SU-DHL-6 (cell line): ENCODE results near the gene ATP10A.

ENCODE experiments used
- H2AFZ ChIP-seq: fragments of 200-600 bp; sonication (generic); 2 replicates; pipeline ENCODE4 v1.6.1; 2014; ENCODE audit warnings: low read depth, mild to moderate bottlenecking, moderate library complexity, mixed read lengths, antibody characterized with exemption, low read length; ENCODE audit not compliant: severe bottlenecking
- H3F3A ChIP-seq: fragments of 200-600 bp; shearing (Covaris generic); 2 replicates; pipeline ENCODE4 v1.6.0; 2016; ENCODE audit warnings: antibody characterized with exemption, mild to moderate bottlenecking; ENCODE audit not compliant: insufficient read depth
- H3K27ac ChIP-seq: fragments of 200-600 bp; sonication (generic); 2 replicates; pipeline ENCODE4 v1.5.1; 2016; ENCODE audit warnings: low read depth, mild to moderate bottlenecking, low read length, moderate library complexity, mixed read lengths
- H3K27me3 ChIP-seq: fragments of 200-600 bp; sonication (generic), shearing (Covaris generic); 2 replicates; pipeline ENCODE4 v1.6.0; 2014; ENCODE audit warnings: mild to moderate bottlenecking, low read length
- H3K36me3 ChIP-seq: fragments of 200-600 bp; sonication (generic); 2 replicates; pipeline ENCODE4 v1.6.1; 2014; ENCODE audit warnings: mild to moderate bottlenecking, low read length, mixed read lengths
- H3K4me2 ChIP-seq: fragments of 300-600, 200-600 bp; shearing (Covaris generic), sonication (generic); 2 replicates; pipeline ENCODE4 v1.6.0; 2014; ENCODE audit warnings: low read length, low read depth, mild to moderate bottlenecking; ENCODE audit not compliant: poor library complexity, severe bottlenecking
- H3K4me3 ChIP-seq: fragments of 200-600 bp; sonication (generic); 2 replicates; pipeline ENCODE4 v1.5.1; 2014; ENCODE audit warnings: antibody characterized with exemption, low read length, mild to moderate bottlenecking, mixed read lengths; ENCODE audit not compliant: insufficient read depth, poor library complexity, severe bottlenecking
- H3K79me2 ChIP-seq: fragments of 200-600 bp; sonication (generic); 2 replicates; pipeline ENCODE4 v1.6.1; 2014; ENCODE audit warnings: mild to moderate bottlenecking, low read length, moderate library complexity; ENCODE audit not compliant: insufficient read depth
- H3K9ac ChIP-seq: fragments of 200-600 bp; sonication (generic); 2 replicates; pipeline ENCODE4 v1.7.0; 2014; ENCODE audit warnings: mild to moderate bottlenecking, low read length
- H3K9me2 ChIP-seq: fragments of 200-600 bp; sonication (generic); replicated peaks from 2 replicates; pipeline ENCODE4 v1.6.1; 2014; ENCODE audit warnings: low read length; ENCODE audit not compliant: insufficient read depth
- H3K9me3 ChIP-seq: fragments of 200-600 bp; sonication (generic); 2 replicates; pipeline ENCODE4 v1.6.1; 2014; ENCODE audit warnings: low read length, mixed read lengths; ENCODE audit not compliant: insufficient read depth
- H4K20me1 ChIP-seq: fragments of 200-600 bp; sonication (generic); 2 replicates; pipeline ENCODE4 v1.6.1; 2014; ENCODE audit warnings: low read depth, mild to moderate bottlenecking, antibody characterized with exemption, low read length, moderate library complexity, mixed read lengths
- EZH2phosphoT487 ChIP-seq: fragments of 200-600 bp; sonication (generic), shearing (Covaris generic); conservative IDR thresholded peaks from 2 replicates; pipeline ENCODE4 v1.6.1; 2018; ENCODE audit warnings: mild to moderate bottlenecking, antibody characterized with exemption, low read length, moderate library complexity, mixed read lengths
- TF ChIP-seq, protein P1 (sequence below): fragments of 200-600 bp; sonication (generic); IDR thresholded peaks from one replicate; pipeline ENCODE4 v1.5.1; 2017; ENCODE audit warnings: antibody characterized with exemption, mild to moderate bottlenecking, low read length, moderate library complexity; ENCODE audit not compliant: insufficient read depth, poor library complexity, severe bottlenecking

The ATP10A gene

DNA sequence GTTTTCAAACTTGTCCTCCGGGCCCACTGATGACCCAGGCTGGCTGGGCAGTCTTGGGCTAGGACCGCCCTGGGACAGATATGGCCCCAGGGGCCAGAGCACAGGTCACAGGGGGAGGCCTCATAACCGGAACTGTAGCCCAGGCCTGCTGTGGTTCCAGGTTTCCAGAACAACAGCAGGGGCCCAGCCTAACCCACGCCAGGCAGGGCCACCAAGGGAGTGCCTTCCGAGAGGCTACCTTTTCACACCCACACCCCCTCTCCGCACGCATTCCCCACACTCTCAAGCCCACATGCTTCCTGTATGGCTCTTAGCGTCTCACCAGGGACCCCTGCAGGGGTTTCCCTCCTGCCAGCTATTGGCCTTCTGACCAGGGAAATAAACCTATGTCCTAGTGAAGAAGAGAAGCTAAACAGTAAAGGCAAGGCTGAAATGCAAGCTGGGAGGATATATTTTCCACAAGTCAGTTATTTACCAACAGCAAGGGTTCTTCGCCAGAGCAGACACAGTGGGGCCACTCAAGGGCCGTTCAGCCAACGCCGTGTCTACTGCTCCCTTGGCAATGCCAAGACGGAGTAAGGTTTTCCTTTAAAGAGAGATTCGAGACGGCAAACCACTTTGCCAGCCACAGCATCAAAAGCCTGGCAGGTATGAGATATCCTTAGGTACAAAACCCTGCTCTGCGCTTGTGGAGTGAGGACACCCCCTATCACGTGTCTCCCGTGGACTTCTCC is 135.1 kb downstream of the ATP10A start:
- Histone ChIP-seq H3K4me3 (no peak overlapping the region), H3F3A (no peaks in the 10 kb centered on the region), H3K79me2 (no peaks in the 10 kb centered on the region), H3K4me2 (no peak overlapping the region), H2AFZ (no peak overlapping the region), H3K9me3 (no peaks in the 10 kb centered on the region), H3K27ac (no peak overlapping the region), H3K36me3 (no peaks in the 10 kb centered on the region), H3K9me2 (no peaks in the 10 kb centered on the region), H3K27me3 (no peaks in the 10 kb centered on the region), H3K9ac (no peak overlapping the region), H4K20me1 (no peaks in the 10 kb centered on the region)
- no peak for TF ChIP-seq EZH2phosphoT487
- TF ChIP-seq, protein P1, sequence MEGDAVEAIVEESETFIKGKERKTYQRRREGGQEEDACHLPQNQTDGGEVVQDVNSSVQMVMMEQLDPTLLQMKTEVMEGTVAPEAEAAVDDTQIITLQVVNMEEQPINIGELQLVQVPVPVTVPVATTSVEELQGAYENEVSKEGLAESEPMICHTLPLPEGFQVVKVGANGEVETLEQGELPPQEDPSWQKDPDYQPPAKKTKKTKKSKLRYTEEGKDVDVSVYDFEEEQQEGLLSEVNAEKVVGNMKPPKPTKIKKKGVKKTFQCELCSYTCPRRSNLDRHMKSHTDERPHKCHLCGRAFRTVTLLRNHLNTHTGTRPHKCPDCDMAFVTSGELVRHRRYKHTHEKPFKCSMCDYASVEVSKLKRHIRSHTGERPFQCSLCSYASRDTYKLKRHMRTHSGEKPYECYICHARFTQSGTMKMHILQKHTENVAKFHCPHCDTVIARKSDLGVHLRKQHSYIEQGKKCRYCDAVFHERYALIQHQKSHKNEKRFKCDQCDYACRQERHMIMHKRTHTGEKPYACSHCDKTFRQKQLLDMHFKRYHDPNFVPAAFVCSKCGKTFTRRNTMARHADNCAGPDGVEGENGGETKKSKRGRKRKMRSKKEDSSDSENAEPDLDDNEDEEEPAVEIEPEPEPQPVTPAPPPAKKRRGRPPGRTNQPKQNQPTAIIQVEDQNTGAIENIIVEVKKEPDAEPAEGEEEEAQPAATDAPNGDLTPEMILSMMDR = no peak

DNA sequence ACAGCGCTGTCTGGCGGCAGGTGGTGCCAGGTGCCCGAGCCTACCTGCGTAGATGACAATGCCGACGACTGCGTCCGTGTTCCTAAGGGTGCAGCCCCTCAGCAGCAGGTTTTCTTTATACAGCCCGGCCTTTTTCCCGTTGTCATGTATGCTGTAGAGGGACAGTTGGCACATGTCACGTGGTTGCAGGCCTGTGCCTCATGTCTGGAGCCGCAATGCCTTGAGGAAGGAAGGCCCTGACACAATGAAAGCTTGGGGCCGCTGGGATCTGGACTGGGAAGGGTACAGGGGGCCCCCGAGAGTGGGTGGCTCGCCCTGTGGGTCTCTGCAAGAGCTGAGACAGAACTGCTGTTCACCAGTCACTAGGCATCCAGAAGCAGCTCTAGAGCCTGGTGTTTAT is 136.0 kb downstream of the ATP10A start:
- Histone ChIP-seq H3K9ac (no peak overlapping the region), H3K4me2 (no peak overlapping the region), H3K4me3 (no peak overlapping the region), H3K9me3 (no peaks in the 10 kb centered on the region), H3K9me2 (no peaks in the 10 kb centered on the region), H4K20me1 (no peaks in the 10 kb centered on the region), H3K79me2 (no peaks in the 10 kb centered on the region), H3F3A (no peaks in the 10 kb centered on the region), H3K27me3 (no peaks in the 10 kb centered on the region), H2AFZ (no peak overlapping the region), H3K36me3 (no peaks in the 10 kb centered on the region), H3K27ac (no peak overlapping the region)
- TF ChIP-seq, protein P1 = no peak
- no peak for TF ChIP-seq EZH2phosphoT487

DNA sequence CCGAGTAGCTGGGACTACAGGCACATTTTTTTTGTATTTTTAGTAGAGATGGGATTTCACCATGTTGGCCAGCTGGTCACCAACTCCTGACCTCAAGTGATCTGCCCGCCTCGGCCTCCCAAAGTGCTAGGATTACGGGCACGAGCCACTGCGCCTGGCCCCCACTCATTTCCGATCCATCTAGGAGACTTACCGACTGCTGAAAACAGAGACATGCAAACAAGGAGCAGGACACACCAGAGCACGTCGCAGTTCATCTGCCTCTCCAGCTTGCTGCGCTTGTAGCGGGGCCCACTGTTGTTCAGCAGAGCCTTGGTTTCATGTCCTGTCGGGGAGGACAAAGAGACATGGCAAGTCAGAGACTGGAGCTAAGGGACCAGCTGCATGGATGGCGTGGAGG is 137.4 kb downstream of the ATP10A start:
- Histone ChIP-seq H2AFZ (no peak overlapping the region), H3K27me3 (no peaks in the 10 kb centered on the region), H3K9me3 (no peaks in the 10 kb centered on the region), H3K27ac (no peak overlapping the region), H3K4me2 (no peak overlapping the region), H3K9ac (no peak overlapping the region), H3K79me2 (no peaks in the 10 kb centered on the region), H3F3A (no peaks in the 10 kb centered on the region), H4K20me1 (no peaks in the 10 kb centered on the region), H3K36me3 (no peaks in the 10 kb centered on the region), H3K4me3 (no peak overlapping the region), H3K9me2 (no peaks in the 10 kb centered on the region)
- TF ChIP-seq EZH2phosphoT487 = no peak
- TF ChIP-seq, protein P1 = no peak
